NCI-H345 (cell line): ENCODE measurements around the gene BCAS1.

Experiments used
- DNase-seq: peaks from one replicate; lab custom pipeline; 2025; lab: John Stamatoyannopoulos, UW

The BCAS1 gene

DNA sequence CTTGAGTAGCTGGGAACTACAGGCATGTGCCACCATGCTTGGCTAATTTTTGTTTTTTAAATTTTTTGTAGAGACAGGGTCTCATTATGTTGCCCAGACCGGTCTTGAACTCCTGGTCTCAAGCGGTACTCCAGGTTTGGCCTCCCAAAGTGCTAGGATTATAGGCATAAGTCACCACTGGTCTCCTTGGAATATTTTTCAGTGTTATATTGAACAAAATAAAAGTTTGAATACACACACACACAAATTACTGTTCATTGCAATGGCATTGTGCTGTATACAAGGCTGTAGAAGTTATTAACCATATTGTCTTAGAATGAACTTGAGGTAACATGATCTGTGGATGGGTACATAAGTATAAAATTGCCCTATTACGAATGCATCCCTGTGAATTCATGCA, 166.1 kb downstream of the BCAS1 start:
- no peak for DNase-seq

DNA sequence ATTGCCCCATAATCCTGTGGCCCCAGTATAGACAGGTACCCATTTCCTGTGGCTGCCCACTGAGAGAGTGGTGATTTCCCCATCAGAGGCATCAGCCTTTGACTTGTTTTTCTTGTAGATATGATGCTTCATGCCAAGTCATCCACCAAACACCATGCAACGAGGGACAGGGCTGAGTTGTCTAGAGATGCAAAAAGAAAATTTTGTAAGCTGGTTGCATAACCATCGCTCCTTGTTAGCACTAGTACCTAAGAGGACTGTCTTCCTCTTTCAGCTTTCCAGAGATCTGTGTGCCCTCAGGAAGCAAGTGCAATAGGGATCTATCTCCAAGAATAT, 166.8 kb downstream of the BCAS1 start:
- no peak for DNase-seq

DNA sequence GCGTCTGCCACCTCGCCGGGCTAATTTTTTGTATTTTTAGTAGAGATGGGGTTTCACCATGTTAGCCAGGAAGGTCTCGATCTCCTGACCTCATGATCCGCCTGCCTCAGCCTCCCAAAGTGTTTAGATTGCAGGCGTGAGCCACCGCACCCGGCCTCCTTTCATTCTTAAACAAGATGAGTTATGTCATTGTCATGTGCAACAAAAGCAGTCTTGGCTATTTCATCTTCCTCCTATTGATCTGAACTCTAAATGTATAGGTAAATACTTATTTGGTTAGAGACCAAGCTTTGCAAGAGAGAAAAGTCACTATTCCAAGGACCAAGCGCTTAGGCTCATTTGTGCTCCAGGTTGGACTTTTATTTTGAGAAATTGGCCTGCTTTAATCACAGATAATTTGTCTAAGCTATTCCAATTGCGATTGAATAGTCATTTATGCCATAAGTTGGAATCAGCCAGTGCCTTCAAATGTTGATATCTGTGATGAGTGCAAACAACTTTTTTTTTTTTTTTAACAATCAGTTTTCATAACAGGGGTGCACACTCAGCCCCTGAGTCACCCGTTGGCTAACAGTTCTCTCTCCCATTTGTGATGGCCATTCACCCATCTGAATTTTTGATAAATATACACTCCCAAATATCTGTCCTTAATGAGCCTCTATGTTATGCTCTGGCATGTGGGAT, 167.3 kb downstream of the BCAS1 start:
- DNase-seq: no peak

DNA sequence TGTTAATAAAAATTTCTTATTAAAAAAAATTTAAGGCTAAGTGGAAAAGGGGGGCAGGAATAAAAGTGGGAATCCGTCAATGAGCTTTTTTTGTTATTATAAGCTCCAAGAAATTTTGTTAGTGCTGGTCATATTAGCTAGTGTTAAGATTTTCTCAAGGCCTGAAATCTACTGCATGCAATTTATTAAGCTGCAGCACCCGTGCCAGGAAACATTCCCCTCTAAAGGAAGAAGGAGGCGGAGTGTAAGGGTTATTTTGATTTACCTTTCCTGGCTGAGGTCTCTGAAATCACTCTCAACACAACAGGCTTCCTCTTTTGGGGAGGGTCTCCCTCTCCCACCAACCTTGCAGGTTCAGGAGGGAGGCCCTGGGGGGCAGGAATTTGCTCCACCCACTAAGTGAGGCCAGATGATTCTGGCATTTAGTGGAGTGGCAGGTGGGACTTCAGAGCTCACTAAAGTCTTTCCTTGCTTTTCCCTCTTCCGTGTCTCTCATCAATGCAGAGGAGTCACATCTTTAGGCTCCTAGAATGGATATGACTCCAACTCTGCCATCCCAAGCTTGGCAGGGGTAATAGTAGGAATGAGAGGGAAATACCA, 168.8 kb downstream of the BCAS1 start:
- no peak for DNase-seq

DNA sequence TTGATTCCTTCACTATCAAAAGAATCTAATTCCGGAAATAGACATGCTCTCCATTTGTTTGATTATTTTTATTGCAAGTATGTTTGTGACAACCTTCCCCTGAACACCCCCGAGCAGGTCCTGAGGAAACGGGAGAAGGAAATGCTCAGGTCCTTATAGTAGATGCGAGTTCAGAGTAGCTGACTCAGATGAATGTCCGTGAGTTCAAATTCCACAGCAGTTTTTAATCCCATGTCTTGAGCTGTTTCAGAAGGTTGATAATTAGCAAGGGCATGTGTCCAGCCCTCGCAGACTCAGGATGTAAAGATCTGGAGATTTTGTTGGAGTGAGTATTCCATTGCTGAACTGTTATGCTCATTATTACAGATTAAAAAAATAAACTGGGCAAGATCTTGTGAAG, 169.3 kb downstream of the BCAS1 start:
- no peak for DNase-seq

DNA sequence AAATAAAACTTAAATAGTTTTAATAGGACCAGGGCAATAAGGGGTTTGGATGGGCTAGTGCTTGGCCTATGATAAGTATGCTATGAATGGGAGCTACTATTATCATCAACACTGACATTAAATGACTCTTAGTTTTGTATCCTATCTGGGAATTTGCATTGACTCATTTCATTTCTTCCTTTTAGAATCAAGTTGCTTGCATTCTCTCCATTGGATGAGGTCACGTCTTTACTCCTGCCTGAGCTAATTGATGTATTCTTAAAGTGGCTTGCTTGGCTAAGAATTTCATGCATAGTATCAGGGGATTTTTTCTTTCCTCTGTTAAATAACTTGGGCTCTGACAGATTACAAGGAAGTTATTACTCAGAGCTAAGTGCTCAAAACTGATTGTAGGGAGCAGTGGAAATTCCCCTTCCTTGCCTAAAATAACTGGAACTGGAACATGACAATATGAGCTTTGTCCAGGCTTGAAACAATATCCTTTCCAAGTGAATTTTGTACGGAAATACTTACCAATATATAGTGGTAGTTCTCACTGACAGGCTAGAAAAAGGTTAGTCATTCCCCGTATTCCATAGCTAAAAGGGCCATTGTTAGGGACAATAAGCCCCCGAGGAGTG, 169.9 kb downstream of the BCAS1 start:
- DNase-seq: no peak

DNA sequence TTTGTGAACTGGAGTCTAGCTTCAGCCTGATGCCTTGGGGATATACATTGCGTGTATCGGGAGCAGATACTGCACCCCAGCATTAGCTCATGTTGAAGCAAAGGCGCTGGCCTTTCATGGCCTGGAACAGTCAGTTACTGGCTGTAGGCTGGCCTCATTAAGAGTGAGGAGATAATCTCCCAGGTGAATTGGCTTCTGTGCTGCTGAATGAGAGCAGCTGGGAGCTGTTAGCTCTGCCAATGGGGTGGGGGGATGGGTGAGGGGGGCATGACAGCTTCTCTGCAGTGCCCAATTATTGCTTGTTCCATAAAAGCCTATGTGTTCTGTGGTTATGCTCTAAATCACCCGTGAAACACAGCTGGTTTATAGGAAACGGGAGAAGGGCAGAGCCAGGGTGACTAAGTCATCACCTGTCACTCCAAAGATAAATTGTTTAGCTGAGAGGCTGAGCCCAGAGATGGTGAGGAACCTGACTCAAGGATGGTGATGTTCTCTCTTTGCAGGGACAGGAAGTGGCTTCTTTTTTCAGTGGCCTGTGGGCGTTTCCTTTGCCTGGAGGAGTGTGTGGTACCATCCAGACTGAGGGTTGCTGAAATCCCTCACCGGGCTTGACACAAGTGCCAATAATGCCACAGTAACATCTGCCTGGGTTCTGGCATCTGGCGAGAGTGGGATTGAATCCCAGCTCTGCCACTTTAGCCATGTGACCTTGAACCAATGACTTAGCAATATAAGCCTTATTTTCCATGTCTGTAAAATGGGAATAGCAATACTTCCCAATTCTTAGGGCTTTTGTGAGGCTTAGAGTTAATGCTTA, 170.8 kb downstream of the BCAS1 start:
- peak; percentile 19 for DNase-seq

DNA sequence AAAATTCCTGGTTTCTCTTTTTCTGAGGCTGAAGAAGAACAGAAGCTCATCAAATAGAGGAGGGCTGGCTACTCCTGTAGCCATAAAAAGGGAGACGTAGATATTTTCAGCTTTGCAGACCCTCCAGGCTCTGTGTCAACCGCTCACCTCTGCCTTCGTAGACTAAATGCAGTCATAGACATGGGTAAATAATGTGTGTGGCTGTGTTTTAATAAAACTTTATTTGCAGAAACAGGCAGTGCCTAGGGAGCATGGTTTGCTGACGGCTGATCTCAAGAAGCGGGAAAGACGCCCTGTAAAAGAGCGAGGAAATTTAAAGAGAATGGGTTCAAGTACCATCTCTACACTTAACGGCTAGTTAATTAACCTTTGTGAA, 171.8 kb downstream of the BCAS1 start:
- DNase-seq: no peak

DNA sequence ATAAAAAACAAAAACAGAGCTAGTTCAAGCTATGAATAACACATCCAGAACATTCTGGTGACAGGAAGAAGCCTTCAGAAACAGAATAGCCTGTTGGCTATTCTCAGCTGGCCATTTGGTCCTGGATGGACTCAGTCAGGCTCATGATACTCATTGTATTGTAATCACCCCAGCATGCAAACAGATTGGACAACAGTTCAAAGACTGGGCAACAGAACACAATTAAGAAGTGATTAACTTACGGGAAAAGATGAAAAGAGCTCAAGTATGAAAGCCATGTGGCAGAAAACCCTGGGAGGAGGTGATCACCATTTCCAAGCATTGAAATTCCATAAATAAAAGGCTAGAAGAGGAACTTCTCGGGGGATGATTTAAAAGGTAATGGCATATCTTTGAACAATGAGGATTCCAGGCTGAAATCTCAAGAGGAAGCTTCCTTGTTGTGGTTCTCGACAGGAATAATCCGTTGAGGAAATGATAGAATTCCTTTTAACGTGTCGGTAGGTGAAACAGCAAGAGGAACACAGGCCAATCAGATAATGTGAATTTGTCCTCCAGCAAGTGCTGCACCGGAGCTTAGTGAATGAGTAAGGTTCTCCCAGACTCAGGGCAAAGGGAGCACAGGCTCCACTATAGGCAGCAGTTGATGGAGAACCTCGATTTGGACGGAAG, 172.4 kb downstream of the BCAS1 start:
- no peak for DNase-seq

DNA sequence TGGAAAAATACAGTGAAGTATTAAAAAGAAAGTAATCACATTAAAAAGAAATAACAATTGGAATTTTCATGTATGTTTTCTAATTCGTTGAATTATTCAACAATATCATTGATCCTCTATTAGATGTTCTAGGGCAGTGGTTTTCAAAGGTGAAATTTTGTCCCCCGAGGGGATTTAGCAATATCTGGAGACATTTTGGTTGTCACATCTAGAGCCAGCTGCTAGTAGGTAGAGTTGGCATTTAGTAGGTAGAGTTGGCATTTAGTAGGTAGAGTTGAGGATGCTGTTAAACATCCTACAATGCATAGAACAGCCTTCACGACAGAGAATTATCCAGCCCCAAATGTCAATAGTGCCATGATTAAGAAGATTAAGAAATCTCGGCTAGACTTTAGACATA, 173.7 kb downstream of the BCAS1 start:
- no peak for DNase-seq

DNA sequence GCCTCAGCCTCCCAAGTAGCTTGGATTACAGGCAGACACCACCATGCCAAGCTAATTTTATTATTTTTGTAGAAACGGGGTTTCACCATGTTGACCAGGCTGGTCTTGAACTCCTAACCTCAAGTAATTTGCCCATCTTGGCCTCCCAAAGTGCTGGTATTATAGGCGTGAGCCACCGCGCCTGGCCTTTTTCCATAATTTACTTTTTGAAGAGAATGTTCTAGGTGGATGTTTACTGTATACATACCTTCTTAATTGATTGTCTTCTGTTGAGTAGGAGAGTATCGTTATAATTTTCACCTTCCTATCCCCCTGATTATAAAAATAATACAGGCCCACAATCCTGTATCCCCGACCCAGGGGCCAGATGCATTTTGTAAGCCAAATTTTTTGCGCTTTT, 174.4 kb downstream of the BCAS1 start:
- DNase-seq: no peak

DNA sequence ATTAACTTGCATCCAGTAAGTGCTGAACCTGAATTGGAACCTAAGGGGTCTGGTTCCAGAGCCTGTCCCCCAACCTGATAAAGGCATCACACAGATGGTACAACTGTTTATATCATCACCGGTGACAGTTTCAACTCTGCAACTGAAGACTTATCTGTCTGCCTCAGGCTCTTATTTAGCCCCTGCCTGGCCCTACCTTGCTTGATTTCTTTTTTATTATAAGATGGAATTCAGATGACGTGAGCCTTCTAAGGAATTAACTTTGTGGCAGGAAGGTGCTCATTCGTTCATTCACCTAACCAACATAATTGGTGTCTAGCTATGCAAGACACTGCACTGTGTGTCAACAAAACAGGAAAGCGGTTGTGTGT, 175.0 kb downstream of the BCAS1 start:
- DNase-seq: no peak

DNA sequence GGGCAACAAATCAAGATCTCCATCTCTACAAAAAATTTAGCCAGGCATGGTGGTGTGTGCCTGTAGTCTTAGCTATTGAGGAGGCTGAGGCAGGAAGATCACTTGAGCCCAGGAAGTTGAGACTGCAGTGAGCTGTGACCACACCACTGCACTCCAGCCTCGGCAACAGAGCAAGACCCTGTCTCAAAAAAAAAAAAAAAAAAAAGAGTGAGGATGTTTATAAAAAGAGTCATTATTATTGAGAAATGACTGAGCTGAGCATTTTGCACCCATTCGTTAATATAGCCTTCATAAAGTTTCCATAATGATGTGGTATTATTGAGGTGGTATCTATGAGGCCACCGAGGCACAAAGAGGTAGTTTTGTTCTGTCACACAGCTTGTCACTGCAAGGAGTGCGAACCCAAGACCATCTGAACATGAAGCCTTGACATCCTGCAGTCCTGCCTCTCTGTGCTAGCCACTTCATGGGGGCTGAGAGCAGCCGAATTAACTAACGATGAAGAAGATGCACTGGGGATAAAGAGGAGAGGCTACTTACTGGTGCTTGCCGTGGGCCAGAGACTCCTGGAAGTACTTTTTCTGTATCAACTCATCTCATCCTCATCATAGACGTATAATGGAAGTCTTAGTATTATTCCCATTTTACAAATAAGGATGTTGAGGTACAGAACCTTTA, 175.5 kb downstream of the BCAS1 start:
- DNase-seq: no peak
